GM21423 (cell line): Measurements from ENCODE around the gene TMEM232.
"Not testable (repeated sequence)": the region's sequence is repeated elsewhere in the genome, so short reads cannot be mapped to it uniquely, and the experiment has no call there.

Experiments
- ATAC-seq: cut with Tn5 transposase; IDR thresholded peaks from one replicate; pipeline ENCODE4 v1.9.1; 2021; ENCODE audit warnings: mild to moderate bottlenecking, moderate library complexity; ENCODE audit not compliant: unreplicated experiment

TMEM232 gene

DNA sequence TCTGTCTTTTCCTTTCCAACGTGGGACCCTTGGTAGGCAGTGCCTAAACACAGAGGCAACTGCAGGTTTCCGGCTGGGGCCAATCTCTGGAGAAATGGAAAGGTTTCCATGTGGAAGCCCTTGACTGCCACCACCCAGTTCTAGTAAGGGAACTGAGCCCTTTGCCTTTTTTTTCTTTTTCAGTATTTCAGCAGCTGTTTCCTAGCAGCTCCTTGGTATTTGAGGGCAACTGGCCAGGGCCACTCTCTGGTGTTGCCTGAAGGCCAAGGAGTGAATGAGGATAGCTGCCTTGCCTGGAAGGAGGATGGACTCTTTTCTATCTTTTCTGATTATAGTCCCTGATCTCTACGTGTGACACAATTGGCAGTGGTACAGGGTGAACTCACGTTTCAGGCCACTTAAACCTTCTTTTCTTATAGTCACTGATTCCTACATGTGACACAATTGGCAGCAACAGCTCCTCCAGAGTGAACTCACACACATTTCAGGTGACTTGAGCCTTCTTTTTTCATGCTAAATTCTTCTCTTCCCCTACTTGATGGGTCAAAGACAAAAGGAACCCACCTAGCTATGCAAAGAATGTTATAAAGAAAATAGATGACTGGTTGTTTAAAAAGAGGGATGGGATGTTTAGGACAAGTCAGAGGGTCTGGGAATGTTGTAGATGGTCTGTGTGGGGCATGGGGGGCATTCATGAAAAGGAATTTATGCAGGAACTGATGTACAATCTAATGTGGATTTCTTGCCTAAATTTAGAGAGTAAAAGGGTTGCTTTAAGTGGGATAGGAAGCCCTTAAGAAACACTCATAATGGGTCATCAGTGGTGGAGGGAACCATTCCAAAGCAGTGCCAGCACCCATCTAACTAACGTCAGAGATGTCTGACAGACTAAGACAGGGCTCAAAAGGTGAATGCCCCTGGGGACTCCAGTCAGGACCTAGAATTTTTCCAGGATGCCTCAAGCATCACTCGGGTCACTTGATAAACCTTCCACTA is 190.1 kb downstream of the TMEM232 start:
- no peak for ATAC-seq

DNA sequence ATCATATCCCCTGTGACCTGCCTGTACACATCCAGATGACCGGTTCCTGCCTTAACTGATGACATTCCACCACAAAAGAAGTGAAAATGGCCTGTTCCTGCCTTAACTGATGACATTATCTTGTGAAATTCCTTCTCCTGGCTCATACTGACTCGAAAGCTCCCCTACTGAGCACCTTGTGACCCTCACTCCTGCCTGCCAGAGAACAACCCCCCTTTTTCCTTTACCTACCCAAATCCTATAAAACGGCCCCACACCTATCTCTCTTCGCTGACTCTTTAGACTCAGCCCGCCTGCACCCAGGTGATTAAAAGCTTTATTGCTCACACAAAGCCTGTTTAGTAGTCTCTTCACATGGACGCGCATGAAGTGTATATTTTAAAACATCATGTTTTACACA is 191.3 kb downstream of the TMEM232 start:
- not testable (repeated sequence) for ATAC-seq

GRCh38 chr5:110525762-110526161 is 200.7 kb downstream of the TMEM232 start:
- no peak for ATAC-seq

DNA sequence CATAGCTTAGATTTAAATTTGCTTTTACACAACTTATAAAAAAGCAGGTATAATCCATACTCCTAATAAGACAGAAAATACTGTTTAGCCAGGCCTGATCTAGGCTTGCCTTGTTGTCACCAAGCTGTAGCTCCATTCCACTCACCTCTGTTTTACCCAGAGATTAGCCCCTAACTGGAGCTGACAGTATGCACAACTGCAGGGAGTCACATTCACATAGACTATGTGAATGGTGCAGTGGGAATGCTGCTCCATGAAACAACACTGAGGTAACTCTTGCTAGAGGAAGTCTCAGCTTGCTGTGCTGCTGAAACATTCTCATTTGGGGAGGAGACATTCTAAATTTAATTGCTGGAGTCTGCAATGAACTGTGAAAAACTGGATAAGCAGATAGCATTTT is 209.1 kb downstream of the TMEM232 start:
- no peak for ATAC-seq

- ATAC-seq: no peak
Observed at GRCh38 chr5:110514030-110514429, 212.4 kb downstream of the TMEM232 start.

DNA sequence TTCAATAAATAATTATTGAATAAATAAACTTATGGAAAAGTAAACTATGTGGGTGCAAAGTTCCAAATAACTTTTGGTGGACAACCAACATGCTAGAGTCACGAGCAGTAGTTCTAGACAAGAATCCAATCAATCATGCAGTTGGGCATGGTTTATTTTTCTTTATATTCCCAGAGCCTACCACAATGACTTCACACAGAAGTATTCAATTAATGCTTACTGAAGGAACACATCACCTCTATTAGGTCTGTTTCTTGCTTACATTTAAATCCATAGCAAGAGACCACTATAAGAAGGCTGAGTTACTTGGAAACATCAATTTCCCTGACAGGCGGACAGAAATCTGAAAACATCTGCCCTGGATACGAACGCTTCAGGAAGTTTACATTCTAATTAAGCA is 214.2 kb downstream of the TMEM232 start:
- no peak for ATAC-seq

GRCh38 chr5:110510146-110510545 is 216.3 kb downstream of the TMEM232 start:
- ATAC-seq: no peak

- no peak for ATAC-seq
Observed at GRCh38 chr5:110507972-110508371, 218.5 kb downstream of the TMEM232 start.

DNA sequence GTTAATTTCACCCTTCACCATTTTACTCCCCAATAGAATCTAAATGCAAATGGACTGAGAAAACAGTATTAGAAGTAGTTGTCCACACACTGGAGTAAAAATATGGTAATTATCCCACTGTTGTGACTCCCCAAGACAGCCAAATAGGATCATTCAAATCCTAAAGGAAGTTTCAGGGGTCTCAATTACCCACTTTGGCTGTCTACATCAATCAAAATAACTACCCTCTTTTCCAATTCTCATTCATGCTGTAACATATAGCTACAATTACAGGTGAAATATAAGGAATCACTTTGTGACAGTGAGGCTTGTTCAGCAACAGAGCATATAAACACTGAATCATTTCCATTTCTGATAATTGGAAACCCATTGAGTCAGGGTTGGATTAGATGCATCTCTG is 220.1 kb downstream of the TMEM232 start:
- ATAC-seq: no peak

- no peak for ATAC-seq
Observed at GRCh38 chr5:110496276-110496675, 230.2 kb downstream of the TMEM232 start.

DNA sequence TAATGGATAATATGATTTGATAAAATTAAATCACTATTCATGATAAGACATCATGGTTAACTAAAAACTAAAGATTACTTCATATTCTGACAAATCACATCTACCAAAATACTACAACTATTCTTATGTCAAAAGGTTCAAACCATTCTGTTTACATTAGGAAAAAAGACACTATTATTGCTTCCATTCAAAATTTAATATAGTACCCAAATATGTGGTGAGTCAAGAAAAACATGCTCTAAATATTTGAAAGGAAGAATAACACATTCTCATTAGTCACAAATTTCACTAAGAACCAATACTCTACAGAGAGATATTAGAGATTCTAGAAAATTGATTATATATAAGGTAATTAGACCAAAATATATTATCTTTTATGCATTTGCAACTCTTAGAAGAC is 234.0 kb downstream of the TMEM232 start:
- no peak for ATAC-seq

GRCh38 chr5:110478895-110479294 is 247.6 kb downstream of the TMEM232 start:
- no peak for ATAC-seq

DNA sequence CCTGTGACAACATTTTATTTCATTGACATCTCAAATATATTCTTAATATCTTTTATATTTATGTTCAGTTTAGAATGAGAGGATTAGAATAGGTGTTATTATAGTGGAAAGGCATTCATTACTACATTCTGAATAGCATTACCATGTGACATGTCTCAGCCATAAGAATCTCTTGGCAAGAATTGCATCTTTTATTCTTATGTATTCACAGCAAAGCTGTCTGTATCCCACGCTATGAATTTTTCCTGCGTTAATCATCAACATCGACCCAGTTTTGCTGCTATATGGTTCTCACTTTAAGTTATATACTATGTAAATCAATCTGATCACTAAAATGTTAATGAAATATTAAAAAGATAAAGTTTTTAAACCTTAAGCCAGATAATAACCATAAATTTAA is 248.6 kb downstream of the TMEM232 start:
- ATAC-seq: no peak

DNA sequence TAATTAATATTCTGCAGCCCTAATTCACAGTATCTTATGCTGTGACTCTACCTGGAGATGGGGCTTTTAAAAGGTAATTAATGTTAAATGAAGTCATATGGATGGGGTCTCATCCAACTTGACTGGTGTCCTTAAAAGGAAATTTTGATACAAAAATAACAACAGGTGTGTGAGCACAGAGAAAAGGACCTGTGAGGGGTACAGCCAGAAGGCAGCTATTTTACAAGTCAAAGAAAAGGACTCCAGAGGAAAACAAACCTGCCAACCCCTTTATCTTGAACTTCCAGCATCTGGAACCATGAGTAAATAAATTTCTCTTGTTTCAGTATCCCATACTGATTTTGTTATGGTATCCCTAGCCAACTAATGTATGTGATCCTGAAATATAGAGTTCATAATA is 250.3 kb downstream of the TMEM232 start:
- no peak for ATAC-seq

DNA sequence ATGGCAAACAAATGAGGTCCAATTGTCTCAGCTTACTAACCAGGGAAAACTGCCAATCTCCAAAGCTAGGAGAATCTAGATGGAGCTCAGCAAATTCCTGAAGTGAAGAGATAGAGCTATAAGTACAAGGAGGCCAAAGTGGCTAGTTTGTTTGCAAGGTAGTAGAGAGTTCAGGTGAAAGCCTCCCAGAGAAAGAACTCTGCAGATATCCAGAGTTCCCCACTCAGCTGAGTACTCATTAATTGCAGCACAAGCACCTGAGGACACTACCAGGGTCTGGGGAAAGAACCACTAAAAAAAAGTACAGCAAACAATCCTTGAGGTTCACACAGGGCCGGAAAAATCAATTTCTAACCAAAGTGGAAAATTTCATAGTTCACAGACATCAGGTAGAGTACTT is 250.9 kb downstream of the TMEM232 start:
- no peak for ATAC-seq

DNA sequence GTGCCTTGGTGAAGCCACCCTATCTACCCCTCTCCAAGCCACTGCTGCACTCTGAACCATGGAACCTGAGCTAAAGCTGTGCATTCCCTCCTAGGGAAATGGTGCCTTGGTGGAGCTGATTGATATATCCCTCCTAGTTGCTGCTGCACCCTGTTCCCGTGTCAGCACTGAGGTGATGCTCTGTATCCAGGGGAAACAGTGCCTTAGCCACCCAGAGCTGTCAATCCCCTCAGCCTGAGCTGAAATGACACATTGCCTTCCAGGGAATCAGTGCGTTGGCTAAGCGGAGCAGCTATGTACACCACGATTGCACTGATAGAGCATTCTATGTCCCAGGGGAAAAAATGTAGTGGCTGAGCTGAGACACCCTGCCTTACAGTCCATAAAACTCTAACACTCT is 257.0 kb downstream of the TMEM232 start:
- ATAC-seq: no peak

GRCh38 chr5:110463106-110463505 is 263.4 kb downstream of the TMEM232 start:
- ATAC-seq: no peak

DNA sequence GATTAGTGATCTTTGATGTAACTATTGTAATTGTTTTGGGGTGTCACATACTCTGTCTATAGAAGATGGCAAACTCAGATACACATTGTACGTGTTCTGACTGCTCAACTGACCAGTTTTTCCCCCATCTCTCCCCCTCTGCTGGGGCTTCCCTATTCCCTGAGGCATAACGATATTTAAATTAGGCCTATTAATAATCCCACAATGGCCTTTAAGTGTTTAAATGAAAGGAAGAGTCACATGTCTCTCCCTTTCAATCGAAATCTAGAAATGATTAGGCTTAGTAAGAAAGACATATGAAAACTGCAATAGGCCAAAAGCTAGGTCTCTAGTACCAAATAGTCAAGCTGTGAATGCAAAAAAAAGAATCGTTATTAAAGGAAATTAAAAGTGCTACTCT is 265.6 kb downstream of the TMEM232 start:
- ATAC-seq: no peak

DNA sequence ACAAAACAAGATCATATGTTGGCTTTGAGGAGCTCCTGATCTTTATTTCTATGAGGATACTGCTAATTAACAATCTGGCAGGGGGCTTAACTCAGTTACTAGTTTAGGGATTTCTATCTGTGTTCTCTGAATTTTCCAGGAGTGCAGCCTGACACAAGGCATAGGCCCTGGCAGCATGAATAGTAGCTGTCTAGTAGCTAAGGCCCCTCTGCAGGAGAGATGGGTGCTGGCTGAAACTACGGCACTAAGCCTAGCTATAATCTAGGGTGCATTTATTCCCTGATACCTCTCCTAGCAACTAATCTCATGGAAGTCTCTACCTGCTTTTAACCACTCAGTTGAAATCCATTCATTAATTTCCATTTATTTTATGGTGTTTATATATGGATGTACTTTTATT is 268.2 kb downstream of the TMEM232 start:
- no peak for ATAC-seq

GRCh38 chr5:110442856-110443255 is 283.6 kb downstream of the TMEM232 start:
- ATAC-seq: no peak

DNA sequence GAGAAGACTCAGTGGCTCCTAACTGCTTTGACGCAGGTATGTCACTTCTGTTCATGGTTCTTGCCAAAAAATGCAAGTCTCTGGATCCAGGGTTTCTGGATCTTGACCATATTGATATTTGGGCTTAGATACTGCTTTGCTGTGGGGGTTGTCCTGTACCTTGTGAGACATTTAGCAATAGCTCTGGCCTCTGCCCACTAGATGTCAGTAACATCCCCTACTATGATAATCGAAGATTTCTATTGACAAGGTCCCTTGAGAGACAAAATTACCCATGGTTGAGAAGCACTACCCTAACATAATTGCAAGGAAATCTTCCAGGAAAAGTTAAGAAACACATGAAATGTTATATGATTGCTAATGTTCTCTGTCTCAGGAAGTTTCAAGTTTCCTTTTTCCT is 285.4 kb downstream of the TMEM232 start:
- ATAC-seq: peak; percentile 71

GRCh38 chr5:110440058-110440457 is 286.4 kb downstream of the TMEM232 start:
- ATAC-seq: no peak

- no peak for ATAC-seq
Observed at GRCh38 chr5:110439296-110439695, 287.2 kb downstream of the TMEM232 start.
